CD14-positive monocyte (primary cell): Measurements from ENCODE around the gene CHID1. TPM values are rescaled to one million over a fixed set of nuclear protein-coding genes. Genes with fewer than 3 reads are reported as not detected.

ENCODE experiments used
- DNase-seq, 3 donors: peaks; one replicate each; pipeline ENCODE4 v3.0.0-alpha.2; 2011 to 2022
- H2AFZ ChIP-seq: 2 replicates; pipeline ENCODE4 v1.6.0; 2012; ENCODE audit warnings: mild to moderate bottlenecking, low read depth, low read length, inconsistent platforms; ENCODE audit not compliant: insufficient read depth, poor library complexity, severe bottlenecking
- H3K27ac ChIP-seq, 2 donors: 1 replicate in 1 of 2; 2 replicates in 1 of 2; pipeline ENCODE4 v1.5.1; 2012 to 2013; ENCODE audit warnings: low read length in 2 of 2, control low read depth in 1 of 2, inconsistent platforms in 1 of 2, low read depth in 1 of 2, mild to moderate bottlenecking in 1 of 2
- H3K27me3 ChIP-seq, 2 donors: one replicate each; pipeline versions ENCODE4 v1.6.0 to v1.6.1; 2011 to 2013; ENCODE audit warnings: low read length in 2 of 2; ENCODE audit not compliant: control insufficient read depth in 2 of 2, insufficient read depth in 2 of 2
- H3K36me3 ChIP-seq, 2 donors: replicated peaks in 1 of 2; 1 replicate in 1 of 2; 2 replicates in 1 of 2; pipeline versions ENCODE4 v1.5.1 to v1.6.1; 2012 to 2013; ENCODE audit warnings: low read length in 2 of 2, control low read depth in 1 of 2, inconsistent platforms in 1 of 2, mild to moderate bottlenecking in 1 of 2; ENCODE audit not compliant: insufficient read depth in 2 of 2, control insufficient read depth in 1 of 2
- H3K4me1 ChIP-seq, 2 donors: 1 replicate in 1 of 2; 2 replicates in 1 of 2; pipeline versions ENCODE4 v1.5.1 to v1.6.1; 2012 to 2013; ENCODE audit warnings: low read length in 2 of 2, control low read depth in 1 of 2, inconsistent platforms in 1 of 2, mild to moderate bottlenecking in 1 of 2, moderate library complexity in 1 of 2; ENCODE audit not compliant: insufficient read depth in 2 of 2, control insufficient read depth in 1 of 2
- H3K4me2 ChIP-seq: replicated peaks from 2 replicates; pipeline ENCODE3; 2012; ENCODE audit warnings: low read length, moderate library complexity, mild to moderate bottlenecking; ENCODE audit not compliant: poor library complexity, severe bottlenecking; ENCODE audit errors: extremely low read depth
- H3K4me3 ChIP-seq, 3 experiments: fragments of 200-600 bp in 1 of 3; sonication (generic) in 1 of 3; replicated peaks in 1 of 3; 1 replicate in 2 of 3; 2 replicates in 1 of 3; pipeline ENCODE4 v1.5.1; 2011 to 2013; ENCODE audit warnings: low read length in 3 of 3, mild to moderate bottlenecking in 3 of 3, control low read depth in 2 of 3, low read depth in 2 of 3, inconsistent platforms in 1 of 3, moderate library complexity in 1 of 3
- H3K79me2 ChIP-seq: 2 replicates; pipeline ENCODE4 v1.6.0; 2012; ENCODE audit warnings: mild to moderate bottlenecking, control low read depth, inconsistent platforms, low read length, moderate library complexity; ENCODE audit not compliant: insufficient read depth
- H3K9ac ChIP-seq: 2 replicates; pipeline ENCODE4 v1.6.0; 2017; ENCODE audit warnings: low read length, mild to moderate bottlenecking; ENCODE audit not compliant: insufficient read depth, poor library complexity, severe bottlenecking
- H3K9me3 ChIP-seq, 2 donors: replicated peaks in 1 of 2; 1 replicate in 1 of 2; 2 replicates in 1 of 2; pipeline versions ENCODE4 v1.5.1 to v1.6.1; 2012 to 2013; ENCODE audit warnings: low read length in 2 of 2, control low read depth in 1 of 2; ENCODE audit not compliant: control insufficient read depth in 1 of 2, insufficient read depth in 1 of 2
- H4K20me1 ChIP-seq: 2 replicates; pipeline ENCODE4 v1.6.0; 2012; ENCODE audit warnings: mild to moderate bottlenecking, low read length, control low read depth, moderate library complexity; ENCODE audit not compliant: insufficient read depth
- H3K27ac Mint-ChIP-seq, 7 donors: one replicate each; pipeline ENCODE4 v1.8.0; 2020; ENCODE audit warnings: mild to moderate bottlenecking in 7 of 7, mixed read lengths in 7 of 7, moderate library complexity in 6 of 7, inconsistent platforms in 2 of 7
- H3K27me3 Mint-ChIP-seq, 3 donors: one replicate each; pipeline ENCODE4 v1.8.0; 2021 to 2022; ENCODE audit warnings: low read depth in 3 of 3, mild to moderate bottlenecking in 3 of 3, mixed read lengths in 3 of 3, moderate library complexity in 3 of 3, inconsistent platforms in 1 of 3
- H3K36me3 Mint-ChIP-seq, 2 donors: one replicate each; pipeline ENCODE4 v1.8.0; 2020; ENCODE audit warnings: mixed read lengths in 2 of 2, inconsistent platforms in 1 of 2, mild to moderate bottlenecking in 1 of 2
- H3K4me1 Mint-ChIP-seq: one replicate; pipeline ENCODE4 v1.8.0; 2020; ENCODE audit warnings: mild to moderate bottlenecking, mixed read lengths
- H3K4me3 Mint-ChIP-seq, 2 donors: one replicate each; pipeline ENCODE4 v1.8.0; 2020; ENCODE audit warnings: mild to moderate bottlenecking in 2 of 2, mixed read lengths in 2 of 2, moderate library complexity in 1 of 2
- H3K9me3 Mint-ChIP-seq, 7 donors: one replicate each; pipeline ENCODE4 v1.8.0; 2020 to 2022; ENCODE audit warnings: mixed read lengths in 7 of 7, mild to moderate bottlenecking in 6 of 7, moderate library complexity in 6 of 7, inconsistent platforms in 2 of 7
- WGBS: methylation state at CpG from one replicate; pipeline ENCODE4 v1.1.5; 2013; ENCODE audit warnings: missing lambda C conversion rate; ENCODE audit not compliant: insufficient coverage; 5-methylcytosine and 5-hydroxymethylcytosine counted together
- intact Hi-C, 2 donors: fragments of 100-400 bp; cut with micrococcal nuclease; formaldehyde crosslinking; loops; one replicate each; pipeline versions ENCODE4 v1.15.0 to v1.15.1; 2023
- polyA plus RNA-seq, 3 donors: library from polyadenylated mRNA; depleted of rRNA in 1 of 3; unstranded in 2 of 3; stranded (reverse) in 1 of 3; fragments of 300-500 nt in 2 of 3; fragments of >200 nt in 1 of 3; fragmentation: Illumina TruSeq in 2 of 3; gene quantifications; 1 replicate in 2 of 3; 2 replicates in 1 of 3; pipeline ENCODE4 v1.2.3, GENCODE V29; 2012 to 2021
- TF ChIP-seq, protein P1 (sequence below): fragments of 200-600 bp; IDR thresholded peaks from one replicate; pipeline ENCODE4 v1.8.0; 2022; ENCODE audit warnings: antibody characterized with exemption, mild to moderate bottlenecking

The CHID1 gene
- polyA plus RNA-seq, 3 donors, result 23.2 to 45.4 (median 45.0) TPM

DNA sequence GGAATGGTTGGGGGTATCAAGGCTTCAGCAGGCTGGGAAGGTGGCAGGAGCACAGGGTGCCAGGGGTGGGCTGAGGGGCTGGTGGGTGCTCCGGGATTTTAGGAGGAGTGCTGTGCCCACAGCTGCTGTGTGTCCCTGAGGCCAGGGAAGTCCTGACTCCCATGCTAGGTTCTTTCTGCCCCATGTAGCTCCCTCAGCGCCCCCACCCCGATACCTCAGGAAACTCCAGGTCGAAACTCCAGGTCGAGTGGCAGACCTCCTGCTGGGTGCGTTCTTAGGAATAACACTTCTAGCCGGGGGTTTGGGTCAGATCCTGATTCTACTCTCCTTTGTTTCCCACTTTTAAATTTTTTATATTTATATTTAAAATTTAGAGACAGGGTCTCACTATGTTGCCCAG lies 23.3 kb upstream of the CHID1 start:
- Mint-ChIP-seq H3K9me3 (peaks cover 0 to 1% (median 0%) of the 10 kb centered on the region in 7 donors), H3K36me3 (peaks cover 0 to 33% of the 10 kb centered on the region in 2 donors), H3K4me1 (peaks cover 55% of the 10 kb centered on the region), H3K4me3 (no peak overlapping the region), H3K27ac (peak overlapping the region in 2 of 7 donors; percentile 41 to 66), H3K27me3 (no peaks in the 10 kb centered on the region)
- peak overlapping the region in 1 of 2 donors; percentile 54 for H3K27ac ChIP-seq
- peaks cover 0 to 4% of the 10 kb centered on the region in 2 donors for H3K36me3 ChIP-seq
- peaks cover 23 to 33% of the 10 kb centered on the region in 2 donors for H3K4me1 ChIP-seq
- no peak for DNase-seq
- intact Hi-C loops, result no loop called here
- no peak overlapping the region for H3K9ac ChIP-seq
- TF ChIP-seq, protein P1, sequence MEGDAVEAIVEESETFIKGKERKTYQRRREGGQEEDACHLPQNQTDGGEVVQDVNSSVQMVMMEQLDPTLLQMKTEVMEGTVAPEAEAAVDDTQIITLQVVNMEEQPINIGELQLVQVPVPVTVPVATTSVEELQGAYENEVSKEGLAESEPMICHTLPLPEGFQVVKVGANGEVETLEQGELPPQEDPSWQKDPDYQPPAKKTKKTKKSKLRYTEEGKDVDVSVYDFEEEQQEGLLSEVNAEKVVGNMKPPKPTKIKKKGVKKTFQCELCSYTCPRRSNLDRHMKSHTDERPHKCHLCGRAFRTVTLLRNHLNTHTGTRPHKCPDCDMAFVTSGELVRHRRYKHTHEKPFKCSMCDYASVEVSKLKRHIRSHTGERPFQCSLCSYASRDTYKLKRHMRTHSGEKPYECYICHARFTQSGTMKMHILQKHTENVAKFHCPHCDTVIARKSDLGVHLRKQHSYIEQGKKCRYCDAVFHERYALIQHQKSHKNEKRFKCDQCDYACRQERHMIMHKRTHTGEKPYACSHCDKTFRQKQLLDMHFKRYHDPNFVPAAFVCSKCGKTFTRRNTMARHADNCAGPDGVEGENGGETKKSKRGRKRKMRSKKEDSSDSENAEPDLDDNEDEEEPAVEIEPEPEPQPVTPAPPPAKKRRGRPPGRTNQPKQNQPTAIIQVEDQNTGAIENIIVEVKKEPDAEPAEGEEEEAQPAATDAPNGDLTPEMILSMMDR, result no peak
- H3K79me2 ChIP-seq, result peaks cover 86% of the 10 kb centered on the region
- no peak overlapping the region for H3K4me2 ChIP-seq
- no peak overlapping the region for H2AFZ ChIP-seq
- H3K27me3 ChIP-seq, result no peaks in the 10 kb centered on the region
- WGBS, result 96% methylated on average over 6 of the region's 7 CpGs
- H3K4me3 ChIP-seq, result no peak overlapping the region
- peaks cover 97% of the 10 kb centered on the region for H4K20me1 ChIP-seq
- H3K9me3 ChIP-seq, result no peaks in the 10 kb centered on the region

DNA sequence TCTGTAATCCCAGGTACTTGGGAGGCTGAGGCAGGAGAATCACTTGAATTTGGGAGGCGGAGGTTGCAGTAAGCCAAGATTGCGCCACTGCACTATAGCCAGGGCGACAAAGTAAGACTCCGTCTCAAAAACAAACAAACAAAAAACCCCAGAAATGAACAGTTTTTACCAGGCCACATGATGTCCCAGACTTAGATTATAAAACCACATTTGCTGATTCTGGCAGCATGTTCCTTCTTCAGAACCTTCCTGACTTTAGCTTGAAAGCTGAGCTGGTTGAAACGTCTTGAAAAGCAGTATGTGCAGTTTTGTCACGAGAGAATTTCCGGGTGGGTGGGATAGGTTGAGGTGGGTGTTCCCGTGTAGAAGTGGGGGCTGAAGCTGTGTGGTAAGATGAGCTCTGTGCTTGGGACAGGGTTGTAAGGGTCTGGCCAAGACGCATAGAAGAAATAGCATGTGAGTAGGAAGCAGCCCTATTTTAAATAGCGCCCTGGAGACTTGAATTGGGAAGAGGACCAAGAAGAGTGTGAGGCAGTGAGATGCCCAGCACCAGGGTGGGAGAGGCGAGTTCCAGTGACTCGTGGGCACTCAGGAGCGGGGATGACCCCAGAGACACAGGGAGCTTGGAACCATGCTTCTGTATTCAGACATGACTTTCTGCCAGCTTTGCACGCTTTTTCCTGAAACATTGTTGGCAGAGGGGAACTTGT lies 22.7 kb upstream of the CHID1 start:
- Mint-ChIP-seq H3K4me1 (peaks cover 57% of the 10 kb centered on the region), H3K4me3 (peak overlapping the region in 1 of 2 donors; percentile 84), H3K36me3 (peaks cover 2 to 36% of the 10 kb centered on the region in 2 donors), H3K9me3 (peaks cover 0 to 1% (median 0%) of the 10 kb centered on the region in 7 donors), H3K27ac (peak overlapping the region; percentile 40 to 80 (median 66)), H3K27me3 (no peaks in the 10 kb centered on the region)
- Histone ChIP-seq H3K4me3 (peak overlapping the region in 1 of 3 experiments; percentile 47), H3K4me2 (peak overlapping the region; percentile 33), H3K4me1 (peaks cover 23 to 33% of the 10 kb centered on the region in 2 donors), H3K27me3 (no peaks in the 10 kb centered on the region), H3K27ac (peak overlapping the region in 1 of 2 donors; percentile 54), H3K36me3 (peaks cover 0 to 4% of the 10 kb centered on the region in 2 donors), H4K20me1 (peaks cover 97% of the 10 kb centered on the region), H3K9me3 (no peaks in the 10 kb centered on the region), H3K79me2 (peaks cover 89% of the 10 kb centered on the region), H2AFZ (no peak overlapping the region), H3K9ac (no peak overlapping the region)
- WGBS, result 28% methylated on average over 13 of the region's 14 CpGs
- TF ChIP-seq, protein P1, result no peak
- intact Hi-C loops, result no loop called here
- peak in 1 of 3 donors; percentile 8 for DNase-seq
